ENCODE data around the gene ALPL. TPM values are rescaled to one million over a fixed set of nuclear protein-coding genes. Genes with fewer than 3 reads are reported as not detected.

The ALPL gene
- total RNA-seq, 1 experiment from 2014 or later: 84.8 TPM

GRCh38 chr1:21489146-21489545 lies 20.1 kb upstream of the ALPL start:
- Mint-ChIP-seq H3K36me3 (ENCODE audit: insufficient read depth in 1 of 3, low read depth in 3 of 3) (peaks cover 0 to 14% (median 9%) of the 10 kb centered on the region in 3 experiments; a peak in 6 of 7 replicates), H3K27ac (no peak overlapping the region; a peak in 1 of 7 replicates), H3K4me3 (no peak overlapping the region), H3K27me3 (ENCODE audit: low read depth) (peaks cover 6% of the 10 kb centered on the region), H3K4me1 (peaks cover 7 to 21% of the 10 kb centered on the region in 2 experiments), H3K9me3 (peaks cover 8 to 22% of the 10 kb centered on the region in 2 experiments)
- no peak overlapping the region for H3K9ac ChIP-seq (ENCODE audit: extremely low read depth, insufficient read length, low read length)
- H2AFZ ChIP-seq (ENCODE audit: low read length): no peak overlapping the region
- no peaks in the 10 kb centered on the region for H4K20me1 ChIP-seq (ENCODE audit: control insufficient read depth, insufficient read depth, insufficient read length)
- no CpG with 5 or more reads among the region's 11 CpGs for WGBS (ENCODE audit: extremely low coverage, insufficient read length, low lambda C conversion rate)
- no peak overlapping the region for H2BK12ac ChIP-seq (ENCODE audit: insufficient read length, low read depth, low read length)
- H4K8ac ChIP-seq (replicated peaks; ENCODE audit: insufficient read length, low read depth, low read length): no peak overlapping the region
- no peaks in the 10 kb centered on the region for H3K4me1 ChIP-seq (ENCODE audit: insufficient read depth, low read length)
- H2BK15ac ChIP-seq (ENCODE audit: low read depth, low read length): no peak overlapping the region
- TF ChIP-seq CTCF (conservative IDR thresholded peaks at IDR 0.05): no peak
- no peak overlapping the region for H3K23ac ChIP-seq (ENCODE audit: insufficient read length, low read depth, low read length)
- no peak overlapping the region for H3K56ac ChIP-seq (ENCODE audit: insufficient read length, low read depth, low read length)
- H3K4ac ChIP-seq (ENCODE audit: low read depth, low read length): no peak overlapping the region
- H2BK5ac ChIP-seq (ENCODE audit: insufficient read length, low read length): no peak overlapping the region
- no peak overlapping the region for H4K91ac ChIP-seq (ENCODE audit: insufficient read length, low read depth, low read length)
- no peaks in the 10 kb centered on the region for H3K23me2 ChIP-seq (ENCODE audit: insufficient read length, low read depth, low read length, poor library complexity, severe bottlenecking)
- H2AK5ac ChIP-seq (ENCODE audit: insufficient read length, low read length): no peak overlapping the region
- H3K4me2 ChIP-seq (ENCODE audit: insufficient read depth, insufficient read length, low read length): no peak overlapping the region
- no peak overlapping the region for H2BK120ac ChIP-seq (ENCODE audit: low read depth, low read length, poor library complexity, severe bottlenecking)
- no peak overlapping the region; the same call in 1 of the 2 replicates for H3K14ac ChIP-seq (ENCODE audit: insufficient read depth, low read length)
- H3K18ac ChIP-seq (ENCODE audit: insufficient read length, low read depth, low read length): no peak overlapping the region
- no peaks in the 10 kb centered on the region for H3K79me2 ChIP-seq (ENCODE audit: insufficient read depth, low read length)
- H3K27me3 ChIP-seq (ENCODE audit: insufficient read depth, low read length): no peaks in the 10 kb centered on the region
- H3K79me1 ChIP-seq (ENCODE audit: insufficient read depth, low read depth, low read length, poor library complexity, severe bottlenecking): no peaks in the 10 kb centered on the region
- no peak for DNase-seq
- no peak overlapping the region for H2BK20ac ChIP-seq (ENCODE audit: low read depth, low read length, poor library complexity, severe bottlenecking)
- no peak overlapping the region for H4K5ac ChIP-seq (ENCODE audit: insufficient read length, low read depth, low read length)
- H3K9me3 ChIP-seq (ENCODE audit: control insufficient read depth, low read depth, low read length): no peaks in the 10 kb centered on the region
- no peak overlapping the region for H3T11ph ChIP-seq (ENCODE audit: low read length)
- no peak overlapping the region for H3K27ac ChIP-seq (ENCODE audit: insufficient read length, low read depth, low read length)
